Activated CD4-positive, alpha-beta memory T cell treated with anti-CD3 and anti-CD28 coated beads, Interleukin-2, amount 10 ng/mL, durations not matched to agents 7 days and 5 days (primary cell): ENCODE measurements around the gene MYO1E. TPM values are rescaled to one million over a fixed set of nuclear protein-coding genes. Genes with fewer than 3 reads are reported as not detected.
"Not testable (repeated sequence)": the region's sequence is repeated elsewhere in the genome, so short reads cannot be mapped to it uniquely, and the experiment has no call there.

Experiments
- CTCF ChIA-PET: fragments of 350-600 bp; sonication (Branson Sonifier 250); formaldehyde crosslinking; loops from one replicate; lab custom pipeline; 2021; ENCODE audit warnings: antibody characterized with exemption, inconsistent platforms; lab: Charles Lee
- POLR2A ChIA-PET: fragments of 350-600 bp; sonication (Branson Sonifier 250); formaldehyde crosslinking; loops from one replicate; lab custom pipeline; 2021; ENCODE audit warnings: antibody characterized with exemption; lab: Charles Lee
- DNase-seq: peaks from one replicate; pipeline ENCODE4 v3.0.0-alpha.2; 2020
- H3K27ac Mint-ChIP-seq: one replicate; pipeline ENCODE4 v1.8.0; 2021; ENCODE audit warnings: mild to moderate bottlenecking, mixed read lengths
- H3K27me3 Mint-ChIP-seq: one replicate; pipeline ENCODE4 v1.8.0; 2021; ENCODE audit warnings: mixed read lengths
- H3K36me3 Mint-ChIP-seq: one replicate; pipeline ENCODE4 v1.8.0; 2021; ENCODE audit warnings: low read depth, mixed read lengths
- H3K4me1 Mint-ChIP-seq: one replicate; pipeline ENCODE4 v1.8.0; 2021; ENCODE audit warnings: mixed read lengths
- H3K4me3 Mint-ChIP-seq: one replicate; pipeline ENCODE4 v1.8.0; 2021; ENCODE audit warnings: mild to moderate bottlenecking, mixed read lengths
- H3K9me3 Mint-ChIP-seq: one replicate; pipeline ENCODE4 v1.8.0; 2021; ENCODE audit warnings: mixed read lengths
- total RNA-seq, 2 experiments: library from RNA; stranded (reverse); gene quantifications; one replicate each; pipeline ENCODE4 v1.2.3, GENCODE V29; 2021

Gene MYO1E
- total RNA-seq, 2 experiments from 2014 or later: 40.8 to 46.1 TPM

GRCh38 chr15:59340325-59340724 lies 32.3 kb downstream of the MYO1E start:
- Mint-ChIP-seq H3K4me3 (no peak overlapping the region), H3K36me3 (no peaks in the 10 kb centered on the region), H3K4me1 (no peaks in the 10 kb centered on the region), H3K27me3 (peaks cover 53% of the 10 kb centered on the region), H3K9me3 (no peaks in the 10 kb centered on the region), H3K27ac (no peak overlapping the region)
- no peak for DNase-seq
- CTCF ChIA-PET: interaction anchor here (0.7 kb wide), 1 partner anchor 83 kb away, joined by 4 read pairs; no protein-coding TSS in a partner anchor
- POLR2A ChIA-PET: no interaction called here

DNA sequence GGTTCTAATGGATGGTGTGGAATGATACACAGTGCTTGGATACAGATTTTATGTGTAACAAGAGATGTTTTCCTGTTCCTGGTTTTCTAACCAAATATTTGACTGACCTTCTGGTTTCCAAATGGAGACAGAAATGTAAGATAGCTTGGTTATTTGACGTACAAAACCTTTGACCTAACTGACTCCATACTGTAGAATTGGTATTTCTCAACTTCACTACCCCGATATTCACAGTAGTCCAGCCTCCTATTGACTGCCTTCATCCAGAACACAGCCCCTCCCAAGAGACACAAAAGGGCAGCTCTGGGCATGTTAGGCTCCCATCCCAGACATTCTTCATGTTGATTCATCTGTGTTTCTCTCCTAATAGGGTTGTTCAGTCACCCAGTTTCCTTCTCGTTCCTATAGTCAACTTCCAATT lies 33.4 kb downstream of the MYO1E start:
- Mint-ChIP-seq H3K27ac (no peak overlapping the region), H3K36me3 (no peaks in the 10 kb centered on the region), H3K4me3 (no peak overlapping the region), H3K9me3 (no peaks in the 10 kb centered on the region), H3K27me3 (peaks cover 48% of the 10 kb centered on the region), H3K4me1 (no peaks in the 10 kb centered on the region)
- POLR2A ChIA-PET: no interaction called here
- CTCF ChIA-PET: no interaction called here
- no peak for DNase-seq

- no peaks in the 10 kb centered on the region for H3K36me3 Mint-ChIP-seq
- ChIA-PET POLR2A (no interaction called here), CTCF (interaction anchor here (1.0 to 1.3 kb wide), 3 partner anchors 10 to 91 kb away, joined by 3 read pairs; no protein-coding TSS in a partner anchor)
- no peak for DNase-seq
- H3K9me3 Mint-ChIP-seq: no peaks in the 10 kb centered on the region
- peaks cover 44% of the 10 kb centered on the region for H3K27me3 Mint-ChIP-seq
- peaks cover 5% of the 10 kb centered on the region for H3K4me1 Mint-ChIP-seq
- H3K27ac Mint-ChIP-seq: no peak overlapping the region
- H3K4me3 Mint-ChIP-seq: no peak overlapping the region
Measured at GRCh38 chr15:59338414-59338813, 34.3 kb downstream of the MYO1E start.

DNA sequence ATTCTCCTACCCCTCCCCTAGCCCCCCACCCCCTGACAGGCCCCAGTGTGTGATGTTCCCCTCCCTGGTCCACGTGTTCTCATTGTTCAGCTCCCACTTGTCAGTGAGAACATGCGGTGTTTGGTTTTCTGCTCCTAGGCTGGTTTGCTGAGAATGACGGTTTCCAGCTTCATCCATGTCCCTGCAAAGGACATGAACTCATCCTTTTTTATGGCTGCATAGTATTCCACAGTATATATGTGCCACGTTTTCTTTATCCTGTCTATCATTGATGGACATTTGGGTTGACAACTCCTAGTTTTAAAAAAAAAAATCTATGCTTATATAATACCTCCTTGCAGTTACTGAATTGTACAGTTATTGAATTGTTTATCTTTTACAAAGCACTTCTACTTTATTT lies 35.9 kb downstream of the MYO1E start:
- CTCF ChIA-PET, H3K4me3 Mint-ChIP-seq, H3K36me3 Mint-ChIP-seq, DNase-seq, H3K27ac Mint-ChIP-seq, H3K4me1 Mint-ChIP-seq, H3K9me3 Mint-ChIP-seq, POLR2A ChIA-PET: not testable (repeated sequence)
- peaks cover 33% of the 10 kb centered on the region for H3K27me3 Mint-ChIP-seq

DNA sequence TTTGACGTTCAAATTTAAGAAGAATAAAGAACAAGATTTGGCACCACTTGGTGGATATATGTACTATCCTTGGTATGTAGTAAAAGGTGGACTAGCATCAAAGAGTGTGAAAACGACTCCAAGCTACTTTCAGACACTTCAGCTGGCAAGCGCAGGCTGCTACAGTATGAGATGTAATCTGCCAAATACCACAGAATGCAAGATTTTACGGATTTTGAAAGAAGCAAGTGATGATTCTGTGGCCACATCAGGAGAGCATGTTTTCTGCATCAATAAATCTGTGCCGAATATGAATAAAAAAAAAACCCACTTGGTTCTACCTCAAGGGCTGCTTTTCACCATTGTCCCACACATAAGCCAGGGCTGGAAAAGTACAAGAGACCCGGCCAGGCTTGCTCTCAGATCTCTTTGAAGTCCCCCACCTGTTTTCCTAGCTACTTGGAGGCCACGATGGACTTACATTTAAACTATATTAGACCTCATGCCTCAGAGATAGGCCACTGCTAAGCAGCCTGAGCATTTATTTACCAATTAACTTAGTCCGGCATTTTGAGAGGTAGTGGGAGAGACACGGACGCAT lies 37.4 kb downstream of the MYO1E start:
- Mint-ChIP-seq H3K27me3 (peaks cover 39% of the 10 kb centered on the region), H3K27ac (no peak overlapping the region), H3K4me1 (peaks cover 8% of the 10 kb centered on the region), H3K9me3 (no peaks in the 10 kb centered on the region), H3K4me3 (no peak overlapping the region), H3K36me3 (no peaks in the 10 kb centered on the region)
- ChIA-PET CTCF (no interaction called here), POLR2A (no interaction called here)
- no peak for DNase-seq

- CTCF ChIA-PET: no interaction called here
- POLR2A ChIA-PET: no interaction called here
Measured at GRCh38 chr15:59334076-59334415, 38.6 kb downstream of the MYO1E start.

DNA sequence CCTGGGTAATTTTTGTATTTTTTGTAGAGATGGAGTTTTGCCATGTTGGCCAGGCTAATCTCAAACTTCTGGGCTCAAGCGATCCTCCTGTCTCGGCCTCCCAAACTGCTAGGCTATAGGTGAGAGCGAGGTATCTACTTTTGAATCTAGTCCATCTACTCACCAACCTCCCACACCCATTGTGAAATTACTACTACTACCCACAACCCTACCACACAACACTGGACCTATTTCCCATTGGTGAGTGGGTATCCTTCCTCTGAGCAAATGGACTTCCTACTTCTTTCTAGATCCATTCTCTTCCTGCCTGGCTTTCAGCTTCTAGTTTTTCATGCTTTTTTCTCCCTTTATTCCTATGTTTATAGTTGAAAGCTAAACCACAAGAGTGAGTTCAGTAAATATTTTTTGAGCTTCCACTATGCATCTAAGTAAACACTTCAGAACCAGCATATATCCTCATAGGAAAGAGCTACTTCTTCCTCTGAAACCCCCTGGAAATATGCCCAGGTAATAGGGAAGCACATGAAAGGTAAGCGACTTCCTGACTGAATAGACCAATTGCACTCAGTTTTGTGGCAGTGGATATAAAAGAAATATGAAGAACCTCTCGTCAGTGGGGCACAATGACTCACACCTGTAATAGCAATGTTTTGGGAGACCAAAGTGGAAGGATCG lies 39.1 kb downstream of the MYO1E start:
- CTCF ChIA-PET: no interaction called here
- Mint-ChIP-seq H3K36me3 (no peaks in the 10 kb centered on the region), H3K9me3 (no peaks in the 10 kb centered on the region), H3K4me1 (peaks cover 8% of the 10 kb centered on the region), H3K27ac (no peak overlapping the region), H3K27me3 (peaks cover 42% of the 10 kb centered on the region), H3K4me3 (no peak overlapping the region)
- no peak for DNase-seq
- POLR2A ChIA-PET: interaction anchor here (0.9 kb wide), 1 partner anchor 15 kb away, joined by 3 read pairs; no protein-coding TSS in a partner anchor

More at GRCh38 chr15:59334076-59334415, 38.6 kb downstream of the MYO1E start:
- no peak overlapping the region for H3K27ac Mint-ChIP-seq
- no peaks in the 10 kb centered on the region for H3K9me3 Mint-ChIP-seq
- H3K4me3 Mint-ChIP-seq: no peak overlapping the region
- peaks cover 8% of the 10 kb centered on the region for H3K4me1 Mint-ChIP-seq
- H3K36me3 Mint-ChIP-seq: no peaks in the 10 kb centered on the region
- no peak for DNase-seq
- peaks cover 40% of the 10 kb centered on the region for H3K27me3 Mint-ChIP-seq

DNA sequence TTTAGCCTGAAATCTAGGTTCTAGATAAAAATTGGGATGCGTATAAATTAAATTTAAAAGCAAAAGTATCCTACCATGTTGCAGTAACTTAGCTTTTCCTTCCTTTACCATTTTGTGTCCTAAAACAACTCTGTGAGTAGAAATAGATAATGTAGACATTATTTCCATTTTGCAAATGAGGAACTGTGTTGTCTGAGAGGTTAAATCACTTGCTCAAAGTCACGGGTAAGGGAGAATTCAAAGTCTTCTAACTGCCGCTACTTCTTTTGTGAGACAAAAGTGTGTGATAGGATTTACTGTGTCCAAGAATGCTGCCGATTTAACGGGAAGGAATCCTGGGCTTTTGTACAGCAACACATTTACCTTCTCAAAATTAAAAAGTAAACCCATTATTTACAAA lies 40.7 kb downstream of the MYO1E start:
- ChIA-PET POLR2A (no interaction called here), CTCF (no interaction called here)
- Mint-ChIP-seq H3K27ac (no peak overlapping the region), H3K36me3 (no peaks in the 10 kb centered on the region), H3K9me3 (no peaks in the 10 kb centered on the region), H3K27me3 (peaks cover 42% of the 10 kb centered on the region), H3K4me1 (peaks cover 14% of the 10 kb centered on the region), H3K4me3 (no peak overlapping the region)
- DNase-seq: no peak

GRCh38 chr15:59330649-59331048 lies 42.0 kb downstream of the MYO1E start:
- Mint-ChIP-seq H3K36me3 (no peaks in the 10 kb centered on the region), H3K4me3 (no peak overlapping the region), H3K27me3 (peaks cover 42% of the 10 kb centered on the region), H3K27ac (no peak overlapping the region), H3K4me1 (peaks cover 16% of the 10 kb centered on the region), H3K9me3 (no peaks in the 10 kb centered on the region)
- ChIA-PET POLR2A (no interaction called here), CTCF (no interaction called here)
- no peak for DNase-seq

DNA sequence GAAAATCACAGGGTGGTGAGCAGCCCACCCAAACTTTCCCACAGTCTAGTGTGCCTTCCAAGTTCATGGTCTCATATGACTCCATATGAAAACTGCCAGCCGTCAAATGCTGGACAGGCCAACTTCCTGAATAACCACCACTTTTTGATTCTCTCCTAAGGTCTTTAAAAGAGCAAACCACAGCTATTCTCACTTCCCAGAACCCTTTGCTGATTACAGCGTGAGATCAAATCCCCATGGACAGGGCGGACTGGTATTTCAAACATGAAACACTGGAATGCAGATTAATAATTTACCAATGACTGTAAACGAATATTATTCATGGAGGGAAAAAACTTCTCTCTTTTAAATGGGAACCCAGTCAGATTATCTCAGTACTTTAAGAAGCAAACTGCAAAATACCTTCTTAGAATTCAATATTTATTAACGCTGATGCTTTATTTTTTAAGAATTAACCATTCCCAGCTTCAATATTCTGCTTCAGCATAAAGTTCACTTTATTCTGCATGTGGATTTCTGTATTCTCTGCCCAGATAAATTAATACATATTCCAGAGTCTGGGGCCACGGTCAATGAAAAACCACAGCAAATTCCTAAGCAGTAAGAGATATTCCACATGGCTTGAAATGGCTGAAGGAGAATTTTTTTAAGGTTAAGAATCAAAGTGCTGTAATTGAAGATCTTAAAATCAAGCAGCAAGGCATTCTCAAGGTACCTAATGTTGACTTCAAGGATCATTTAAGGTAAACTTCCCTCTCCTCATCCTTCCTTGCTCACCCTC lies 42.9 kb downstream of the MYO1E start:
- H3K27ac Mint-ChIP-seq: no peak overlapping the region
- ChIA-PET POLR2A (no interaction called here), CTCF (interaction anchor here (1.2 kb wide), 1 partner anchor 83 kb away, joined by 4 read pairs; no protein-coding TSS in a partner anchor)
- H3K4me3 Mint-ChIP-seq: no peak overlapping the region
- no peaks in the 10 kb centered on the region for H3K36me3 Mint-ChIP-seq
- H3K4me1 Mint-ChIP-seq: peaks cover 16% of the 10 kb centered on the region
- H3K9me3 Mint-ChIP-seq: no peaks in the 10 kb centered on the region
- peaks cover 47% of the 10 kb centered on the region for H3K27me3 Mint-ChIP-seq
- no peak for DNase-seq

GRCh38 chr15:59329091-59329490 lies 43.6 kb downstream of the MYO1E start:
- no peak overlapping the region for H3K27ac Mint-ChIP-seq
- no peak for DNase-seq
- ChIA-PET CTCF (interaction anchor here (1.2 kb wide), 1 partner anchor 82 kb away, joined by 4 read pairs; no protein-coding TSS in a partner anchor), POLR2A (no interaction called here)
- no peaks in the 10 kb centered on the region for H3K9me3 Mint-ChIP-seq
- H3K27me3 Mint-ChIP-seq: peaks cover 51% of the 10 kb centered on the region
- H3K4me1 Mint-ChIP-seq: peaks cover 16% of the 10 kb centered on the region
- no peaks in the 10 kb centered on the region for H3K36me3 Mint-ChIP-seq
- H3K4me3 Mint-ChIP-seq: no peak overlapping the region

- H3K27ac Mint-ChIP-seq: no peak overlapping the region
- ChIA-PET POLR2A (no interaction called here), CTCF (no interaction called here)
- no peaks in the 10 kb centered on the region for H3K36me3 Mint-ChIP-seq
- no peak for DNase-seq
- no peaks in the 10 kb centered on the region for H3K9me3 Mint-ChIP-seq
- no peak overlapping the region for H3K4me3 Mint-ChIP-seq
- peaks cover 52% of the 10 kb centered on the region for H3K27me3 Mint-ChIP-seq
- peaks cover 12% of the 10 kb centered on the region for H3K4me1 Mint-ChIP-seq
Measured at GRCh38 chr15:59327942-59328341, 44.7 kb downstream of the MYO1E start.

DNA sequence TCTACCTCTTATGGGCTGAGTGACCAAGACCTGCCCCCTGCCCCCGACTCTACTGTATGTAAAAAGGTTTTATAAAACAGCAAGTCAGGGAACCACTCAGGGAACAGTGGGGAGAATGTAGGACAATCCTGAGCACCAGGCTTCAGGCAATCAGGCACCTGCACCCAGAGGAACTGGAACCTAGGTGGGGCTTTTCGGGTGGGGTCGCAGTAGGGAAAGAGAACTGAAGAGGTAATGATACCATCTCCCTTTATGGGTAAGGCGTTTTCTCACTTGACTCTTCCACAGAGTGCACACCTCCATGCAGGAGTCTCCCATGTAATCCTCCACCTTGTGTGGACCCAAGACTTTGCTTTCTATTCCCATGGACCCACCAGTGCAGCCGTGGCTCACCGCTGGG lies 45.8 kb downstream of the MYO1E start:
- no peak for DNase-seq
- Mint-ChIP-seq H3K27ac (no peak overlapping the region), H3K36me3 (no peaks in the 10 kb centered on the region), H3K4me3 (no peak overlapping the region), H3K9me3 (no peaks in the 10 kb centered on the region), H3K4me1 (peaks cover 18% of the 10 kb centered on the region), H3K27me3 (peaks cover 51% of the 10 kb centered on the region)
- POLR2A ChIA-PET: no interaction called here
- CTCF ChIA-PET: no interaction called here
